Measurements from ENCODE around the gene BOC. TPM values are rescaled to one million over a fixed set of nuclear protein-coding genes. Genes with fewer than 3 reads are reported as not detected.
A peak's percentile ranks its signal among the peaks of the same experiment; 100 is the strongest.

The BOC gene
- polyA plus RNA-seq, 1 donor from 2014 or later: 0.53 TPM

GRCh38 chr3:113300596-113300995 is 89.2 kb downstream of the BOC start:
- Histone ChIP-seq H3K27me3 (ENCODE audit: insufficient read depth, low read depth, low read length) (no peaks in the 10 kb centered on the region), H3K9me2 (ENCODE audit: insufficient read depth, low read length) (no peaks in the 10 kb centered on the region), H3K79me2 (replicated peaks; ENCODE audit: insufficient read depth, low read length) (no peaks in the 10 kb centered on the region), H4K20me1 (ENCODE audit: insufficient read depth) (no peaks in the 10 kb centered on the region), H3F3A (ENCODE audit: insufficient read depth, low read length, poor library complexity, severe bottlenecking) (no peaks in the 10 kb centered on the region), H3K9ac (ENCODE audit: low read length) (no peak overlapping the region), H3K36me3 (ENCODE audit: insufficient read depth, low read length) (no peaks in the 10 kb centered on the region), H2AFZ (ENCODE audit: low read depth, low read length) (no peak overlapping the region), H3K27ac (ENCODE audit: low read length) (no peak overlapping the region), H3K4me2 (ENCODE audit: low read length) (no peak overlapping the region), H3K9me3 (ENCODE audit: low read length) (no peaks in the 10 kb centered on the region), H3K4me3 (ENCODE audit: low read length) (no peak overlapping the region)
- TF ChIP-seq POLR2AphosphoS5 (IDR thresholded peaks at IDR 0.05) (no peak), EZH2 (IDR thresholded peaks at IDR 0.05; ENCODE audit: borderline replicate concordance, insufficient read depth, low read length, poor library complexity, severe bottlenecking) (no peak), RAD21 (conservative IDR thresholded peaks at IDR 0.05) (no peak), REST (IDR thresholded peaks at IDR 0.05; ENCODE audit: borderline replicate concordance) (no peak), TAF1 (IDR thresholded peaks at IDR 0.05; ENCODE audit: low read depth) (no peak), MXI1 (conservative IDR thresholded peaks at IDR 0.05; ENCODE audit: poor library complexity, severe bottlenecking) (no peak), EP300 (conservative IDR thresholded peaks at IDR 0.05; ENCODE audit: poor library complexity, severe bottlenecking) (no peak), SMC3 (conservative IDR thresholded peaks at IDR 0.05; ENCODE audit: poor library complexity) (no peak), CTCF (IDR thresholded peaks at IDR 0.05; ENCODE audit: poor library complexity, severe bottlenecking) (no peak)

GRCh38 chr3:113304102-113304501 is 92.7 kb downstream of the BOC start:
- H3K9me3 ChIP-seq (ENCODE audit: low read length): no peaks in the 10 kb centered on the region
- no peaks in the 10 kb centered on the region for H3K27me3 ChIP-seq (ENCODE audit: insufficient read depth, low read depth, low read length)
- no peak for TF ChIP-seq EZH2 (IDR thresholded peaks at IDR 0.05; ENCODE audit: borderline replicate concordance, insufficient read depth, low read length, poor library complexity, severe bottlenecking)
- peak; percentile 60 for TF ChIP-seq EP300 (conservative IDR thresholded peaks at IDR 0.05; ENCODE audit: poor library complexity, severe bottlenecking)
- TF ChIP-seq REST (IDR thresholded peaks at IDR 0.05; ENCODE audit: borderline replicate concordance): peak; percentile 6
- TF ChIP-seq RAD21 (conservative IDR thresholded peaks at IDR 0.05): no peak
- no peak for TF ChIP-seq MXI1 (conservative IDR thresholded peaks at IDR 0.05; ENCODE audit: poor library complexity, severe bottlenecking)
- TF ChIP-seq POLR2AphosphoS5 (IDR thresholded peaks at IDR 0.05): peak; percentile 64
- TF ChIP-seq TAF1 (IDR thresholded peaks at IDR 0.05; ENCODE audit: low read depth): no peak
- TF ChIP-seq CTCF (IDR thresholded peaks at IDR 0.05; ENCODE audit: poor library complexity, severe bottlenecking): no peak
- no peak for TF ChIP-seq SMC3 (conservative IDR thresholded peaks at IDR 0.05; ENCODE audit: poor library complexity)
- no peaks in the 10 kb centered on the region for H3F3A ChIP-seq (ENCODE audit: insufficient read depth, low read length, poor library complexity, severe bottlenecking)
- H3K4me3 ChIP-seq (ENCODE audit: low read length): peak overlapping the region; percentile 41
- H3K9ac ChIP-seq (ENCODE audit: low read length): no peak overlapping the region
- peak overlapping the region; percentile 1 for H3K4me2 ChIP-seq (ENCODE audit: low read length)
- no peaks in the 10 kb centered on the region for H3K9me2 ChIP-seq (ENCODE audit: insufficient read depth, low read length)
- H3K79me2 ChIP-seq (replicated peaks; ENCODE audit: insufficient read depth, low read length): no peaks in the 10 kb centered on the region
- H3K27ac ChIP-seq (ENCODE audit: low read length): peak overlapping the region; percentile 26
- H2AFZ ChIP-seq (ENCODE audit: low read depth, low read length): no peak overlapping the region
- H3K36me3 ChIP-seq (ENCODE audit: insufficient read depth, low read length): no peaks in the 10 kb centered on the region
- no peaks in the 10 kb centered on the region for H4K20me1 ChIP-seq (ENCODE audit: insufficient read depth)

All from neural cell (in vitro differentiated cells).